GM10847 (cell line): Measurements from ENCODE around the gene CABP1.

Experiments
- POLR2A ChIP-seq: IDR thresholded peaks from 2 replicates; pipeline ENCODE4 v1.6.1; 2011; ENCODE audit not compliant: insufficient read length; ENCODE audit errors: extremely low read depth

CABP1 gene

DNA sequence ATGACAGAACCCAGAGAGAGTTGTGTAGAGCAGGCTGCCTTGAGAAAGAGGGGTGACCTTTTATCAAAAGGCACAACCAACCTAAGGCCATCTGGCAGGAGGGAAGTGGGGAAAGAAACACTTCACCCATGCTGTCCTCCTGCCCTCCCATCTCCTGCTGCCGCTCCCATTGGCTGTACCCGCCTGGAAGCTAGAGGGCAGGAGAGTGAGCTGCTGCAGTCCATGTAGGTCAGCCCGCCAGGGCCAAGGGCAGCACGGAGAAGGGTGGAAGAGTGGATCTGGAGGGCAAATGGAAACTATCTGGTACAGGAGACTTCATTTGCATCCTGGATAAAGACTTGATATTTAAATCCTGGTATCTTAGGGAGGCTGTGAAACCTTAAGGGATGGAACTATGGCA is 11.5 kb upstream of the CABP1 start:
- TF ChIP-seq POLR2A: no peak

DNA sequence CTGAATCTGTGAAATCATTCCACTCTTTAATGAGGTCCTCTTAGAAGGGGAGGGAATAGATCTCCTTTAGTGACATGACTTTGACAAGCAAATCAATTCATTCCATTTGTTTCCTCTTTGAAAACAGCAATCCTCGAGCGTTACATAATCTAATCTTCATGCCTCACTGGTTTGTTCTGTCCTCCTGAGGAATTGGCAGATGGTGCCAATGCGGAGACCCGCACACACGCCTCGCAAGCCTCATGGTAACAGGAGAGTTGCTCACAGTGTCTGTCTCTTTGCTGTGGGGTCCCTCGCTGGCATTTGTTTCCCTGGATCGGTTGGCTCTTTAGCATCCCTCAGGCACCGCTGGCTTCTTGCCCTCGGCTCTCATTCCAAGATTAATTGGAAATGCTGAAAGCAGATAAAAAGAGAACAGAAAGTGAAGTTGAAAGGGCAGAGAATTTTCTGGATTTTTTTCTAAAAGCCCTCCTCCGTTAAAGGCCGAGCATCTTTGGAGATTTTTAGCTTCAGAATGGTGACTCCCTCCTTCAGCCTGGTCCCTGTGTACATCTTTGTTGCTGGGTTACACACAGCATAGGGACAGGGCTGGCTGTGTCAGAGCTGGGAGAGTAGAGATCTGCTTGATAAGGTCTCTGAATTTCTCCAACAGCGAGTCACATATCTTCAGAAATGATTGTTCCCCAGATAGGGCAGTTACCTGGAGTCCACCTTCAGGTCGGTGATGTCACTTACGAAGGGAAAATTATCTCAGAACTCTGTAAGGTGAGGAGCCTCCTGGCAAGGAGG is 10.1 kb upstream of the CABP1 start:
- TF ChIP-seq POLR2A: no peak

DNA sequence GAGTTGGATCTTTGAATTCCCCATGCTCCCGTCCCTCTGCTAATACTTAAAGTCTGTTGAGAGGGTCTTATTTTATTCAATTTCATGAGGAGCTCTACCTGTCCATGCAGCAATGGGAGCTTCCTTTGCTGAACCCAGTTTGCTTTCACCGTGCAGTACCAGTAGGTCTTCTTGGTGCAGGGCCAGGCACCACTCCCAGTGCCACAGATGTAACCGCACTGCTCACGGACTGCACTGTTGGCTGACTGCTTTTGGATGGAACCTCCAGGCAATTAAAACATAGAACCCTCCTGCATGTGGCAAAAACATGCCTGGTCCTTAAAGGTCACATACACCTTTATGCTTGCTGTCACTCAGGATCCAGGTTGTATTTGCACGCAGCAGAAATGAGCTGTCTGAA is 9.3 kb upstream of the CABP1 start:
- TF ChIP-seq POLR2A: no peak

DNA sequence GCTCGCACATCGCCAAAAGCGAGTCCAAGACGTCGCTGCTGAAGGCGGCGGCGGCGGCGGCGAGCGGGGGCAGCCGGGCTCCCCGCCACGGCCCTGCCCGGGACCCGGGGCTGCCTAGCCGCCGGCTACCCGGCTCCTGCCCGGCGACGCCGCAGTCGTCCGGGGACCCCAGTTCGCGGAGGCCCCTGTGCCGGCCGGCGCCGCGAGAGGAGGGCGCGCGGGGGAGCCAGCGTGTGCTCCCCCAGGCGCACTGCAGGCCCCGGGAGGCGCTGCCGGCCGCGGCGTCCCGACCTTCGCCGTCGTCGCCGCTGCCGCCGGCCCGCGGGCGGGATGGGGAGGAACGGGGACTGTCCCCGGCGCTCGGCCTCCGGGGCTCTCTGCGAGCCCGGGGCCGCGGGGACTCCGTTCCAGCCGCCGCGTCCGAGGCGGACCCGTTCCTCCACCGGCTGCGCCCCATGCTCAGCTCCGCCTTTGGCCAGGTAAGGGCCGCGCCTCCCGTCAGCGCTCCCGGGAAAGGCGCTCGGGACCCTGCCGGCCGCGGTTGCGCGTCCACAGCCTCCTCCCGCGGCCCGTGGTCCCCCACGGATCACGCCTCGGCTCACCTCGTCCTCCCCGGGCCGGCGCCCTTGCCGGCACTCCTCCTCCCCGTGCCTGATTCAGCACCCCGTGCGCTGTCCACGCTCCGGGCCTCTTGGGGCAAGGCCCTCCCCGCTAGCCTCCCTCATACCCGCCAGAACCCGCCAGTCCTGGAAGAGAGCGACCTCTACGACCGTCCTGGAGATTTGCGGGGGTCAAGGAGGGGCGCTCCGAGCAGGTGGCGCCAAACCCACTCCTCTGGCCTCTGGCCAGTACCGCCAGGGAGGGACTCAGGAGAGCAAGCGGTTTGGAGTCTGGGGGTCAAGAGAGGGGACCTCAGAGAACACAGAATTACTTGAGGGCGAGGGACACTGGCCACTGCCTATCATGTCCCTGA is 721 bp downstream of the CABP1 start:
- no peak for TF ChIP-seq POLR2A

DNA sequence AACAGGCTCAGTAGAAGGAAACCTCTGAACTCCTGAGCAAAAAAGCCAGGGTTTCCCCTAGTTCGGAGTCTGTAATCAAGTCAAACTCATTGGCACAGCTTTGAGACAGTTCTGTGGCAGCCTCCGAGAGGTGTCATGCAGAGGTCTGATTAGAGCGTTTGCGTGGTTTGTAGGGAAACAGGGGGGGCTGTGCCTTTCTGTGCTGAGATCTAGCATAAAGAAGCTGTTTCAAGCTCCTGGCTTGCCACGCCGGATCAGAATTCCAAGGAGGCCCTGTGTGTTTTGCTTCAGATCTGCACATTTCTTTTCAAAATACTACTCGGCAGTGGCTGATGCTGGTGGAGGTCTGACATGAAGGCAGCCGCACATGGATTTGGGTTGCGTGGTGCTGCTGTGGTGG is 1.7 kb downstream of the CABP1 start:
- no peak for TF ChIP-seq POLR2A

DNA sequence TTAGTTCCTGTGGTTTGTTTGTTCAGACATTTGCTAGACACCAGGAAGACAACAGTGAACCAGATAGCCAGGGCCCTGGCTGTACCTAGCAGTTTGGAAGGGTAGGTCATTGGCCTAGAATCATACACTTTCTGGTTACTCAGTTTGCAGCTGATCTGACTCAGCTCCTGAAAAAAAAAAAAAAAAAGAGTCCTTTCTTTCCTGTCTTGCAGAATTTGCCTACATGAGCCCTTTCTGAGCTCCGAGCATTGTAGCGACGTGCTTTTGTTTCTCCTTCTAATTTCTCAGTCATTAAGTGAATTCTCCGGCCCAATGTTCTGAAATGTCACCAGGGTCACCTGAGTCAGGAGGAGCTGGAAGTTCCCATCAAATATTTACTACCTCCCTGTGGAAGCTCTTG is 2.4 kb downstream of the CABP1 start:
- no peak for TF ChIP-seq POLR2A

DNA sequence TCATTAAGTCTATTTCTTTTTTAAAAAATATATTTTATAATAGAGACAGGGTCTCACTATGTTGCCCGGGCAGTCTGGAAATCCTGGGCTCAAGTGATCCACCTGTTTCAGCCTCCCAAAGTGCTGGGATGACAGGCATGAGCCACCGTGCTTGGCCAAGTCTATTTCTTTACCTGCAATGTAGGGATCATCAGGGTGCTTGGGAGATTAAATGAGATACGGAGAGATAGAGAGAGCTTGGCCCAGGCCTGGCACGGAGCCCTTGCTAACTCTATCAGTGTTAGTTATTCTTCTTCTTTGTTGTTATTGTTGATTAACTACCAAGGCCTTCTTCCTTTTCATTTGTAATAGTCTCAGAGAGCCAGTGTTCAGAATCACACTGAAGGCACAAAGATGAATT is 3.1 kb downstream of the CABP1 start:
- TF ChIP-seq POLR2A: no peak

DNA sequence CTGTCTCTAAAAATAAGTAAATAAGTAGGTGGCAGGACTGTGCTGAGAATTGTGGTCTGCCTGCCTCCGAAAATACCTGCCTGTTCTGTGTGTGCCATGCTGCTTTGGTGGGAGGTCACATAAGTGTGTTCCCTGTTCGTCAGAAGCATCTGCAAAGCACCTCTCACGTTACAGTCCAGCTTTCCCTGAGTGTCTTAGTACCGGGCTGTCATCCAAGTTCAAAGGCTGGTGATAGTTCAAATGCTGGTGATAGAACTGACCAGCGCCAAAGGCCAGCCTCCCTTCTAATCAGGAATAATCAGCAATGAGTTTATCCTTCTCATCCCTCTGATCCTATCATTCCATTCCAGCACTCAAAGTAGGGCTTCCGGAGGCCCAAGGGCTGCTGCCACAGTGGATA is 5.6 kb downstream of the CABP1 start:
- TF ChIP-seq POLR2A: no peak

DNA sequence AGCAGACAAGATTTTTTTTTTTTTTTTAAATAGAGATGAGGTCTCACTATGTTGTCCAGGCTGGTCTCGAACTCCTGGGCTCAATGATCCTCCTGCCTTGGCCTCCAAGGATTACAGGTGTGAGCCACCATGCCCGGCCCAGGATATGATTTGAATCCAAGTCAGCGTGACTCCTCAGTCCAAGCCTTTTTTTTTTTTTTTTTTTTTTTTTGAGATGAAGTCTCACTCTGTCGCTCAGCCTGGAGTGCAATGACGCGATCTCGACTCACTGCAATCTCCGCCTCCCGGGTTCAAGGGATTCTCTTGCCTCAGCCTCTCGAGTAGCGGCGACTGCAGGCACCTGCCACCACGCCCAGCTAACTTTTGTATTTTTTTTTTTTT is 6.9 kb downstream of the CABP1 start:
- TF ChIP-seq POLR2A: no peak

DNA sequence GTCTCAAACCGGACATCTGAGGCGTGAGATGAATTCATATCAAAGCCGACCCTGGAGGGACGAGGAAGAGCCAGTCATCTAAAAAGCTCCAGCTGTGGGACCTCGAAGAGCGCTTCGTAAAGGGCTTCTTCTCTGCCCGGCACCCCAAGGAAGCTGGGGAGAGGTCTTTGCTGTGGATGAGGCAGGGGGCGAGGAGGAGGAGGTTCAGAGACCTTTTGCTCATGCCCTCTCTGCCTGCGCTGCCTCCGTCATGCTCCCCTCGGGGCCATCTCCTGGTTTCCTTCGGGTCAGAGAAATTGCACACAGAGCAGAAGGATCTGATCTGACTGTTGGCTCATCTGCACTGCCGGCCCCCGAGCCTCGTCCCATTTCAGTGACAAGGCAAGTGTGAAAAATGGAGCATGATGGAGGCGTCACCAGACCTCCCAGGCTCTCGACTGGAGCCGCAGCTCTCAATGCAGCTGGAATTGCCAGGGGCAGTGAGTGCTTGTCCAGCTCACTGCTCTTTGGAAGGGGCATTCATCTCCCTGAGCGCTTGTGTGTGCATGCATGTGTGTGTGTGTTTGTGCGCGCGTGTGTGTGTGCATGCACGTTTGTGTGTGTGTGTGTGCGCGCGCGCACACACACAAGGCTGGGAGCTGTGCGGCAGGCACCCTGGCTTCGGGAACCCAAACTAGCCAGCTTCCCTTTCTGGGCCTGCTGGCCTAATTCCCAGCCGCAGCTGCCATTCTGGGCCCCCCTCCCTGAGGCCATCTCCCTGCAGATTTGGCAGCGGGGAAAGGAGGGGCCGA is 9.2 kb downstream of the CABP1 start:
- TF ChIP-seq POLR2A: no peak

DNA sequence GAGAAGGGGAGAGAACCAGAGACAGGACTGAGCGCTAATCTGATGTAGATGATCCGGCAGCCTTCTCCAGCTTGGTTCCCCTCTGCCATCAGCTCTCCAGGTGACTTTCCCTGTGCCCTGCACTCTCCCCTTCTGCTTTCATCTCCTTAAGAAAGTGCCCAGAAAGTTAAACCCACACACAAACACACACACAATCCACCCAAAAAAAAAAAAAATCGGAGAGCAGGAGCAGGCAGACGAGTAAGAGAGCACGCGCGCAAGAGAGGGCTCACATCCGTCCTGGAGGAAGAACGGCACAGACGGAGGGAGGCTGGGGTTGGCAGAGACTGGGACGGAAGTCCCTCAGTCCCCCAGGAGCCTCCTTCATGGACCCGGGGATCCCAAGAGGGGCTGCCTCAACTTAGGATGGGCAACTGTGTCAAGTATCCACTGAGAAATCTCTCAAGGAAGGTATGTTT is 9.8 kb downstream of the CABP1 start:
- TF ChIP-seq POLR2A: no peak

DNA sequence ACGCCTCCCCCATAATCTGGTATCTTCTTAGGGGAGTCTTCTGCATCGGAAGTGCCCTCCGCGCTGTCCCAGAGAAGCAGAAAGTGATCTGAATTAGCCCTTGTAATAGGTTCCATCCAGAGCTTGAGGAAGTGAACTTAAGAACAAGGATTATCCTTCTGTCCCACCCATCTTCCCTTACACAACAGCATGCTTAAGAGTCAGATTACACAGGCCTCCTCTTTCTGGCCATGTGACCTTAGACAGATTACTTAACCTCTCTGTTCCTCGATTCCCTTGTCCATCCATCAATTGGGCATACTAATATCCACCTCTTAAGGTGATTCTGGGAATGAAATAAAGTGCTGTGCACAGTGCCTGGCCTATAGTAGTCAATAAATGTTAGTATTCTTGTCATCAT is 11.4 kb downstream of the CABP1 start:
- no peak for TF ChIP-seq POLR2A

DNA sequence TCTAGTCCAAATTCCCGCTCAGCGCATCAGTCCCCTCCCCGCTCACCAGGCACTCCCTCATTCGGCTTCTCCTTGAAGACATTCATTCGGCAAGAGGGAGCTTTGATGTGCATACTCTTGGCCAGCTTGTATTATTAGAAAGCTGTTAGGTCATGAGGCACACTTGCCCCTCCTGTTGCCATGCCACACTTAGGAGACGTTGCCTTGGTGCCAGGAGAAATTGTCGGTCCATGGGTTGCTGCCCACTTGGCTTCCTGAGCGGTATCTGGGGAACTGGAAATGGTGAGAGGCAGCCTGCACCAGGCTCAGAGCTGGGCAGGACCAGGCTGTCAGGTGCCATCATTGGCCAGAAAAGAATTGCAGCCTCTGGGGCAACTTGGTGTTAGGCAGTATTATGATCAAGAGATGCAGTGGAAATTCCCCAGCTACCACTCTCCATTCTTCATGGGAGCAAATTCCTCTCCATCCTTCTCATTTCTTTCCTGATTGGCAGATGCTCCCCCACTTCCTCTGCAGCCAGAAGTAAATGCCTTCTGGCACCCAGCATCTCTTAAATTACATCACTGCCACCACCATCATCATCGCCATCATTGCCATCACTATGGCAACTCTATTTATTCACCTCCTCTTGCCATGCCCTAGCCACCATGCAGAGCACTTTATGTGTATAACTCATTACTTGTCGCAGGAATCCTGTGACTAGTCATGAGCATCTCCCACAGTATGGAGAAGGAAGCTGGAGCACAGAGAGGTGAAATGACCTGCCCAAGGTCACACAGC is 12.4 kb downstream of the CABP1 start:
- TF ChIP-seq POLR2A: no peak

DNA sequence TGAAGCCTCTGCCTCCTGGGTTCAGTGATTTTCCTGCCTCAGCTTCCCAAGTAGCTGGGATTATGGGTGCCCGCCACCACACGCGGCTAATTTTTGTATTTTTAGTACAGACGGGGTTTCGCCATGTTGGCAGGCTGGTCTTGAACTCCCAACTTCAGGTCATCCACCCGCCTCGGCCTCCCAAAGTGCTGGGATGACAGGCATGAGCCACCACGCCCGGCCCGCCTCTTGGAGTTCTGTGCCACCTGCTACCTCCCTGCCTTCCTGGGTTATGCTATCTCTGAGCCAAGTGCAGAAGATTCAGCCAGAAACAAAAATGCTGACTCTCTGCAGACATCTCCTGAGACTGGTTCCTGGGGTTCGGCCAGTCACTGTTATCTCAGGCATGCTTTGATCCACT is 13.2 kb downstream of the CABP1 start:
- TF ChIP-seq POLR2A: no peak

DNA sequence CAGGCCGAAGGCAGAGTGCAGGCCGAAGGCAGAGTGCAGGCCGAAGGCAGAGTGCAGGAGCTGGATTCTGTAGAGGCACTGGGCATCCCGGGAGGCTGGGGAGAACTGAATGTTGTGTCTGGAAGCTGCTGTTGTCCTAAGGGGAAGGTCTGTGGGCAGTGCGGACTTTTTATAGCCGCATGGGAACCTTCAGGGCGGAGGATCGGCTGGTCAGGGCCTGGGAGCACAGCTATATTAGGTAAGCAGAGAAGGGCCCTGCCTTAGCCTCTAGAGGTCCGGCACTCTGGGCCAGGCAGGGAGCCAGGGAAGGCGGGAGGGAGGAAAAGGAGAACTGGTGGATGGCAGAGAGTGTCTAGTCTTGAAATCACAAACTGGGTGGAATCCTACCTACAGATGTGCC is 14.2 kb downstream of the CABP1 start:
- TF ChIP-seq POLR2A: no peak
